ENCODE measurements around the gene ATP2B2.

GRCh38 chr3:10513306-10513705, 7.9 kb upstream of the ATP2B2 start:
- TF ChIP-seq CTCF (conservative IDR thresholded peaks at IDR 0.05; ENCODE audit: low read length) (no peak), EZH2phosphoT487 (IDR thresholded peaks at IDR 0.05; ENCODE audit: borderline replicate concordance, low read depth, low read length) (no peak)
